Panc1 (cell line): ENCODE measurements around the gene NUPR1. TPM values are rescaled to one million over a fixed set of nuclear protein-coding genes. Genes with fewer than 3 reads are reported as not detected.

ENCODE experiments used
- ATAC-seq: fragments of 200-7000 bp; cut with Tn5 transposase; 2 replicates; pipeline ENCODE4 v1.9.1; 2020; ENCODE audit warnings: mild to moderate bottlenecking, moderate library complexity
- BruUV-seq: library from RNA; stranded (reverse); fragments of 400-500 nt; replicated peaks from 2 replicates; lab custom pipeline; 2021; lab: Mats Ljungman, UMichigan
- CTCF ChIA-PET: fragments of 300-600 bp; sonication (Branson Sonifier 250); formaldehyde crosslinking; loops from one replicate; lab custom pipeline; 2022; ENCODE audit warnings: antibody characterized with exemption; lab: Charles Lee
- POLR2A ChIA-PET: fragments of 300-600 bp; sonication (Branson Sonifier 250); formaldehyde crosslinking; loops from one replicate; lab custom pipeline; 2022; ENCODE audit warnings: antibody characterized with exemption; lab: Charles Lee
- DNase-seq: peaks from one replicate; pipeline ENCODE4 v3.0.0-alpha.2; 2010; ENCODE audit warnings: low read depth, low spot score
- H3K27ac ChIP-seq: 2 replicates; pipeline ENCODE4 v1.5.1; 2011; ENCODE audit warnings: mild to moderate bottlenecking, low read length, inconsistent platforms
- H3K27me3 ChIP-seq: fragments of 200-500 bp; sonication (Bioruptor generic); 2 replicates; pipeline ENCODE4 v1.6.0; 2014; ENCODE audit warnings: low read length, inconsistent platforms; ENCODE audit not compliant: control insufficient read depth, insufficient read depth
- H3K36me3 ChIP-seq: fragments of 200-500 bp; sonication (Bioruptor generic); 2 replicates; pipeline ENCODE4 v1.5.1; 2014; ENCODE audit warnings: inconsistent platforms, mild to moderate bottlenecking, low read length, moderate library complexity; ENCODE audit not compliant: control insufficient read depth, insufficient read depth
- H3K4me1 ChIP-seq: 2 replicates; pipeline ENCODE4 v1.5.1; 2011; ENCODE audit warnings: inconsistent platforms, mild to moderate bottlenecking, low read length, moderate library complexity; ENCODE audit not compliant: control insufficient read depth, insufficient read depth
- H3K4me3 ChIP-seq, 2 experiments: 2 replicates each; pipeline ENCODE4 v1.5.1; 2011 to 2012; ENCODE audit warnings: low read depth in 2 of 2, low read length in 2 of 2, mild to moderate bottlenecking in 2 of 2, inconsistent platforms in 1 of 2, moderate library complexity in 1 of 2
- H3K9me3 ChIP-seq: fragments of 200-500 bp; sonication (Bioruptor generic); 2 replicates; pipeline ENCODE4 v1.5.1; 2014; ENCODE audit warnings: low read depth, mild to moderate bottlenecking, inconsistent platforms, low read length, moderate library complexity; ENCODE audit not compliant: control insufficient read depth, insufficient read depth
- CTCF ChIP-seq: fragments of 450-650 bp; IDR thresholded peaks from 2 replicates; pipeline ENCODE4 v1.5.1; 2017; ENCODE audit warnings: mild to moderate bottlenecking
- POLR2AphosphoS5 ChIP-seq: IDR thresholded peaks from 2 replicates; pipeline ENCODE4 v1.6.1; 2012; ENCODE audit warnings: mild to moderate bottlenecking, low read depth, low read length, moderate library complexity
- SIN3A ChIP-seq: IDR thresholded peaks from 2 replicates; pipeline ENCODE4 v1.6.1; 2012; ENCODE audit warnings: low read depth, mild to moderate bottlenecking, low read length, moderate library complexity, borderline replicate concordance; ENCODE audit not compliant: insufficient read depth
- TCF7L2 ChIP-seq: IDR thresholded peaks from 2 replicates; pipeline ENCODE4 v1.6.1; 2011; ENCODE audit warnings: mild to moderate bottlenecking, low read depth, low read length, inconsistent platforms
- in situ Hi-C: cut with HindIII; loops from 2 replicates; pipeline ENCODE4 v1.10.0; 2016; ENCODE audit warnings: low sequenced_read_pairs, low pct_unique_long_range_greater_than_20kb
- intact Hi-C: fragments of 100-400 bp; cut with micrococcal nuclease; formaldehyde crosslinking; loops from one replicate; pipeline ENCODE4 v1.10.0; 2022; ENCODE audit not compliant: unreplicated experiment
- total RNA-seq: library from RNA; stranded (reverse); gene quantifications from one replicate; pipeline ENCODE4 v1.2.1, GENCODE V29; 2021; ENCODE audit not compliant: unreplicated experiment
- TF ChIP-seq, protein P1 (sequence below), 2 experiments: IDR thresholded peaks; 2 replicates each; pipeline ENCODE4 v1.6.1; 2011 to 2012; ENCODE audit warnings: low read depth in 2 of 2, control low read depth in 1 of 2, low read length in 1 of 2, mild to moderate bottlenecking in 1 of 2, moderate library complexity in 1 of 2; ENCODE audit not compliant: insufficient read depth in 1 of 2

Gene NUPR1
- total RNA-seq, 1 experiment from 2014 or later, result 79.7 TPM

GRCh38 chr16:28553776-28554633 lies 15.2 kb upstream of the NUPR1 start, which contains the start of gene SGF29:
SGF29 (plus strand) TSS chr16:28553920; CDS start chr16:28581070, 27,150 bp downstream.
- Histone ChIP-seq H3K4me1 (peaks cover 6% of the 10 kb centered on the region), H3K36me3 (no peaks in the 10 kb centered on the region), H3K27ac (peak within 1 kb of the TSS; percentile 92), H3K27me3 (no peaks in the 10 kb centered on the region), H3K4me3 (peak within 1 kb of the TSS; percentile 63 to 85), H3K9me3 (no peaks in the 10 kb centered on the region)
- in situ Hi-C loops (no loop called here), intact Hi-C loops (no loop called here)
- TF ChIP-seq CTCF (peak; percentile 68; the same call in 1 of the 2 replicates), TCF7L2 (peak; percentile 77), SIN3A (peak; percentile 69; the same call in 1 of the 2 replicates), POLR2AphosphoS5 (peak; percentile 99)
- TF ChIP-seq, protein P1, sequence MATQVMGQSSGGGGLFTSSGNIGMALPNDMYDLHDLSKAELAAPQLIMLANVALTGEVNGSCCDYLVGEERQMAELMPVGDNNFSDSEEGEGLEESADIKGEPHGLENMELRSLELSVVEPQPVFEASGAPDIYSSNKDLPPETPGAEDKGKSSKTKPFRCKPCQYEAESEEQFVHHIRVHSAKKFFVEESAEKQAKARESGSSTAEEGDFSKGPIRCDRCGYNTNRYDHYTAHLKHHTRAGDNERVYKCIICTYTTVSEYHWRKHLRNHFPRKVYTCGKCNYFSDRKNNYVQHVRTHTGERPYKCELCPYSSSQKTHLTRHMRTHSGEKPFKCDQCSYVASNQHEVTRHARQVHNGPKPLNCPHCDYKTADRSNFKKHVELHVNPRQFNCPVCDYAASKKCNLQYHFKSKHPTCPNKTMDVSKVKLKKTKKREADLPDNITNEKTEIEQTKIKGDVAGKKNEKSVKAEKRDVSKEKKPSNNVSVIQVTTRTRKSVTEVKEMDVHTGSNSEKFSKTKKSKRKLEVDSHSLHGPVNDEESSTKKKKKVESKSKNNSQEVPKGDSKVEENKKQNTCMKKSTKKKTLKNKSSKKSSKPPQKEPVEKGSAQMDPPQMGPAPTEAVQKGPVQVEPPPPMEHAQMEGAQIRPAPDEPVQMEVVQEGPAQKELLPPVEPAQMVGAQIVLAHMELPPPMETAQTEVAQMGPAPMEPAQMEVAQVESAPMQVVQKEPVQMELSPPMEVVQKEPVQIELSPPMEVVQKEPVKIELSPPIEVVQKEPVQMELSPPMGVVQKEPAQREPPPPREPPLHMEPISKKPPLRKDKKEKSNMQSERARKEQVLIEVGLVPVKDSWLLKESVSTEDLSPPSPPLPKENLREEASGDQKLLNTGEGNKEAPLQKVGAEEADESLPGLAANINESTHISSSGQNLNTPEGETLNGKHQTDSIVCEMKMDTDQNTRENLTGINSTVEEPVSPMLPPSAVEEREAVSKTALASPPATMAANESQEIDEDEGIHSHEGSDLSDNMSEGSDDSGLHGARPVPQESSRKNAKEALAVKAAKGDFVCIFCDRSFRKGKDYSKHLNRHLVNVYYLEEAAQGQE (IDR thresholded peaks at IDR 0.05; ENCODE audit: insufficient read depth in 1 of 2, low read depth in 2 of 2, low read length in 1 of 2), result no peak
- TSS peak; percentile 99 for BruUV-seq
- DNase-seq (peak; percentile 85), ATAC-seq (peak; percentile 94)
- ChIA-PET CTCF (interaction anchor here (0.7 to 1.0 kb wide), 2 partner anchors 62 to 362 kb away, joined by 3 to 11 read pairs; no protein-coding TSS in a partner anchor), POLR2A (interaction anchor here (0.8 kb wide), 1 partner anchor 15 kb away, joined by 7 read pairs; the partner anchor contains the start of gene NUPR1)

DNA sequence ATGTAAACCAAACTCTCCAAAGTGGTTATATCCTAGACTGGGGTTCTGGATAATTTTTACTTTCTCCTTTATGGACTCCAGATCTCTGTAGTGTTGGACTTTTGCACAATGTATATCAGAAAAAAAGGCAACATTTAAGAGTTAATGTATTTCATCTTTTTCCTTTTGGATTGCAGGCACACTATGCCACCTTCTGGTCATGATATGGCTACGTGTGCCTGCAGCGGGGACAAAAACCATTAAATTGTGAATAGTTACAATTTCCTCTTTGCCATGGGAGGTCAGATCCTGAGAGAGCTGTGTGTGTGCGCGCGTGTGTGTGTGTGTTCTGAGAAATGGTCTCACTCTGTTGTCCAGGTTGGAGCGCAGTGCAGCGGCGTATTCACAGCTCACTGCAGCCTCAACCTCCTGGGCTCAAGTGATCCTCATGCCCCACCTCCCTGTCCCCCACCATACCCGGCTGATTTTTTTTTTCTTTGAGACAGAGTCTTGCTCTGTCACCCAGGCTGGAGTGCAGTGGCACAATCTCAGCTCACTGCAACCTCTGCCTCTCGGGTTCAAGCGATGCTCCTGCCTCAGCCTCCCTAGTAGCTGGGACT lies 10.6 kb upstream of the NUPR1 start:
- intact Hi-C loops, result no loop called here
- H3K9me3 ChIP-seq, result no peaks in the 10 kb centered on the region
- H3K4me1 ChIP-seq, result no peaks in the 10 kb centered on the region; the same call in none of the 2 replicates
- H3K36me3 ChIP-seq, result no peaks in the 10 kb centered on the region
- ChIA-PET CTCF (interaction anchor here (0.6 to 0.7 kb wide), 3 partner anchors 225 to 611 kb away, joined by 3 to 5 read pairs (median 4); no protein-coding TSS in a partner anchor), POLR2A (interaction anchor here (0.6 kb wide), 1 partner anchor 51 kb away, joined by 4 read pairs; no protein-coding TSS in a partner anchor)
- in situ Hi-C loops, result no loop called here
- TF ChIP-seq POLR2AphosphoS5, result no peak
- TF ChIP-seq TCF7L2, result no peak
- TF ChIP-seq CTCF, result peak; percentile 44
- TF ChIP-seq, protein P1 (IDR thresholded peaks at IDR 0.05; ENCODE audit: insufficient read depth in 1 of 2, low read depth in 2 of 2, low read length in 1 of 2), result no peak
- TF ChIP-seq SIN3A, result no peak
- no peaks in the 10 kb centered on the region for H3K27me3 ChIP-seq
- no peak overlapping the region for H3K27ac ChIP-seq
- ATAC-seq (no peak), DNase-seq (no peak)
- no peak overlapping the region for H3K4me3 ChIP-seq
- BruUV-seq, result no TSS peak
